Tibial nerve (tissue), 4 donors: ENCODE results near the gene TMEM106B.

Experiments
- EP300 ChIP-seq, 2 donors: sonication (generic); formaldehyde crosslinking; IDR thresholded peaks; one replicate each; pipeline ENCODE4 v1.6.1; 2017; ENCODE audit warnings: antibody characterized with exemption in 2 of 2, mild to moderate bottlenecking in 1 of 2
- POLR2A ChIP-seq, 2 donors: fragments of 450-650 bp; IDR thresholded peaks; one replicate each; pipeline ENCODE4 v1.6.1; 2017; ENCODE audit warnings: antibody characterized with exemption in 2 of 2, mild to moderate bottlenecking in 2 of 2, moderate library complexity in 2 of 2
- TF ChIP-seq, protein P1 (sequence below), 5 experiments: fragments of 200-600 bp in 3 of 5; fragments of 450-650 bp in 2 of 5; sonication (generic) in 3 of 5; IDR thresholded peaks; one replicate each; pipeline ENCODE4 v1.5.1; 2016 to 2019; ENCODE audit warnings: antibody characterized with exemption in 5 of 5, mild to moderate bottlenecking in 3 of 5, moderate library complexity in 2 of 5

DNA sequence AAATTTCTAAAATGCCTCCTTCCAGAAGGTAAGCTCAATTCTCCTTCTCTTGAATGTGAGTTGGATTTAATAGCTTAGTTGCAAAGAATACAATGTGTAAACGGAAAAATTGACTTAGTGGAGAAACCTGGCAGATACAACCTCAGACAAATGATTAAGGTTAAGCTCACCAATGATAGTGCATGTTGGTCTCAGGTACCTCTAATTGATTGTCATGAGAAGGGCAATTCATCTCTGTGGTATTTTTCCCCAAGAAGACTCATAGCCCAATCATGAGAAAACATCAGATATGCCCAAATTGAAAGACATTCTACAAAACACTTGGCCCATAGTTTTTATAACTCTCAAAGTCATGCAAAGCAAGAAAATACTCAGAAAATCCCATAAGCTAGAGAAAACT lies 36.2 kb upstream of the TMEM106B start:
- TF ChIP-seq, protein P1, sequence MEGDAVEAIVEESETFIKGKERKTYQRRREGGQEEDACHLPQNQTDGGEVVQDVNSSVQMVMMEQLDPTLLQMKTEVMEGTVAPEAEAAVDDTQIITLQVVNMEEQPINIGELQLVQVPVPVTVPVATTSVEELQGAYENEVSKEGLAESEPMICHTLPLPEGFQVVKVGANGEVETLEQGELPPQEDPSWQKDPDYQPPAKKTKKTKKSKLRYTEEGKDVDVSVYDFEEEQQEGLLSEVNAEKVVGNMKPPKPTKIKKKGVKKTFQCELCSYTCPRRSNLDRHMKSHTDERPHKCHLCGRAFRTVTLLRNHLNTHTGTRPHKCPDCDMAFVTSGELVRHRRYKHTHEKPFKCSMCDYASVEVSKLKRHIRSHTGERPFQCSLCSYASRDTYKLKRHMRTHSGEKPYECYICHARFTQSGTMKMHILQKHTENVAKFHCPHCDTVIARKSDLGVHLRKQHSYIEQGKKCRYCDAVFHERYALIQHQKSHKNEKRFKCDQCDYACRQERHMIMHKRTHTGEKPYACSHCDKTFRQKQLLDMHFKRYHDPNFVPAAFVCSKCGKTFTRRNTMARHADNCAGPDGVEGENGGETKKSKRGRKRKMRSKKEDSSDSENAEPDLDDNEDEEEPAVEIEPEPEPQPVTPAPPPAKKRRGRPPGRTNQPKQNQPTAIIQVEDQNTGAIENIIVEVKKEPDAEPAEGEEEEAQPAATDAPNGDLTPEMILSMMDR (IDR thresholded peaks at IDR 0.05): no peak
- TF ChIP-seq POLR2A (IDR thresholded peaks at IDR 0.05) (no peak), EP300 (IDR thresholded peaks at IDR 0.05) (no peak)
